ENCODE measurements around the gene ENTHD1.

The ENTHD1 gene

GRCh38 chr22:39731481-39731880, 162.1 kb downstream of the ENTHD1 start:
- no peaks in the 10 kb centered on the region for H3K9me3 ChIP-seq (ENCODE audit: low read depth, low read length)
- H3K9ac ChIP-seq (ENCODE audit: insufficient read length): no peak overlapping the region
- TF ChIP-seq FOXP2 (optimal IDR thresholded peaks at IDR 0.05; ENCODE audit: control extremely low read depth, extremely low read length, insufficient read depth) (no peak), EZH2 (IDR thresholded peaks at IDR 0.05) (no peak), POLR2AphosphoS5 (IDR thresholded peaks at IDR 0.05; ENCODE audit: borderline replicate concordance, low read depth, low read length) (no peak)
- DNase-seq (ENCODE audit: low read depth, low spot score): no peak
- H3K36me3 ChIP-seq (ENCODE audit: insufficient read depth, low read length): no peaks in the 10 kb centered on the region
- H3K27ac ChIP-seq: no peak overlapping the region
- no peak overlapping the region for H3K4me3 ChIP-seq

- no peak overlapping the region for H3K4me3 ChIP-seq
- no peak overlapping the region for H3K9ac ChIP-seq (ENCODE audit: insufficient read length)
- TF ChIP-seq POLR2AphosphoS5 (IDR thresholded peaks at IDR 0.05; ENCODE audit: borderline replicate concordance, low read depth, low read length) (no peak), FOXP2 (optimal IDR thresholded peaks at IDR 0.05; ENCODE audit: control extremely low read depth, extremely low read length, insufficient read depth) (no peak), EZH2 (IDR thresholded peaks at IDR 0.05) (no peak)
- DNase-seq (ENCODE audit: low read depth, low spot score): no peak
- no peak overlapping the region for H3K27ac ChIP-seq
- H3K36me3 ChIP-seq (ENCODE audit: insufficient read depth, low read length): no peaks in the 10 kb centered on the region
- H3K9me3 ChIP-seq (ENCODE audit: low read depth, low read length): no peaks in the 10 kb centered on the region
Measured at GRCh38 chr22:39729141-39729934, 164.2 kb downstream of the ENTHD1 start.

- no peak overlapping the region for H3K4me3 ChIP-seq
- H3K9ac ChIP-seq (ENCODE audit: insufficient read length): no peak overlapping the region
- no peak for TF ChIP-seq FOXP2 (optimal IDR thresholded peaks at IDR 0.05; ENCODE audit: control extremely low read depth, extremely low read length, insufficient read depth)
- TF ChIP-seq POLR2AphosphoS5 (IDR thresholded peaks at IDR 0.05; ENCODE audit: borderline replicate concordance, low read depth, low read length): no peak
- no peak for TF ChIP-seq EZH2 (IDR thresholded peaks at IDR 0.05)
- no peak for DNase-seq (ENCODE audit: low read depth, low spot score)
- no peak overlapping the region for H3K27ac ChIP-seq
- H3K9me3 ChIP-seq (ENCODE audit: low read depth, low read length): no peaks in the 10 kb centered on the region
- no peaks in the 10 kb centered on the region for H3K36me3 ChIP-seq (ENCODE audit: insufficient read depth, low read length)
Measured at GRCh38 chr22:39728236-39728860, 165.2 kb downstream of the ENTHD1 start.

- Histone ChIP-seq H3K27ac (no peak overlapping the region), H3K36me3 (ENCODE audit: insufficient read depth, low read length) (no peaks in the 10 kb centered on the region), H3K9ac (ENCODE audit: insufficient read length) (no peak overlapping the region), H3K9me3 (ENCODE audit: low read depth, low read length) (no peaks in the 10 kb centered on the region), H3K4me3 (no peak overlapping the region)
- no peak for TF ChIP-seq POLR2AphosphoS5 (IDR thresholded peaks at IDR 0.05; ENCODE audit: borderline replicate concordance, low read depth, low read length)
- no peak for TF ChIP-seq EZH2 (IDR thresholded peaks at IDR 0.05)
- TF ChIP-seq FOXP2 (optimal IDR thresholded peaks at IDR 0.05; ENCODE audit: control extremely low read depth, extremely low read length, insufficient read depth): no peak
- DNase-seq (ENCODE audit: low read depth, low spot score): no peak
Measured at GRCh38 chr22:39727541-39727940, 166.0 kb downstream of the ENTHD1 start.

- TF ChIP-seq FOXP2 (optimal IDR thresholded peaks at IDR 0.05; ENCODE audit: control extremely low read depth, extremely low read length, insufficient read depth): no peak
- TF ChIP-seq POLR2AphosphoS5 (IDR thresholded peaks at IDR 0.05; ENCODE audit: borderline replicate concordance, low read depth, low read length): no peak
- TF ChIP-seq EZH2 (IDR thresholded peaks at IDR 0.05): no peak
- H3K36me3 ChIP-seq (ENCODE audit: insufficient read depth, low read length): no peaks in the 10 kb centered on the region
- H3K9me3 ChIP-seq (ENCODE audit: low read depth, low read length): no peaks in the 10 kb centered on the region
- H3K9ac ChIP-seq (ENCODE audit: insufficient read length): no peak overlapping the region
- no peak for DNase-seq (ENCODE audit: low read depth, low spot score)
- H3K4me3 ChIP-seq: no peak overlapping the region
- no peak overlapping the region for H3K27ac ChIP-seq
Measured at GRCh38 chr22:39725351-39726035, 168.1 kb downstream of the ENTHD1 start.

GRCh38 chr22:39724857-39725256, 168.7 kb downstream of the ENTHD1 start:
- H3K27ac ChIP-seq: no peak overlapping the region
- DNase-seq (ENCODE audit: low read depth, low spot score): no peak
- TF ChIP-seq EZH2 (IDR thresholded peaks at IDR 0.05) (no peak), POLR2AphosphoS5 (IDR thresholded peaks at IDR 0.05; ENCODE audit: borderline replicate concordance, low read depth, low read length) (no peak), FOXP2 (optimal IDR thresholded peaks at IDR 0.05; ENCODE audit: control extremely low read depth, extremely low read length, insufficient read depth) (no peak)
- no peak overlapping the region for H3K9ac ChIP-seq (ENCODE audit: insufficient read length)
- H3K36me3 ChIP-seq (ENCODE audit: insufficient read depth, low read length): no peaks in the 10 kb centered on the region
- H3K9me3 ChIP-seq (ENCODE audit: low read depth, low read length): no peaks in the 10 kb centered on the region
- no peak overlapping the region for H3K4me3 ChIP-seq

- no peak overlapping the region for H3K9ac ChIP-seq (ENCODE audit: insufficient read length)
- no peak for DNase-seq (ENCODE audit: low read depth, low spot score)
- H3K36me3 ChIP-seq (ENCODE audit: insufficient read depth, low read length): no peaks in the 10 kb centered on the region
- H3K9me3 ChIP-seq (ENCODE audit: low read depth, low read length): no peaks in the 10 kb centered on the region
- H3K4me3 ChIP-seq: no peak overlapping the region
- TF ChIP-seq FOXP2 (optimal IDR thresholded peaks at IDR 0.05; ENCODE audit: control extremely low read depth, extremely low read length, insufficient read depth): no peak
- no peak for TF ChIP-seq EZH2 (IDR thresholded peaks at IDR 0.05)
- TF ChIP-seq POLR2AphosphoS5 (IDR thresholded peaks at IDR 0.05; ENCODE audit: borderline replicate concordance, low read depth, low read length): no peak
- no peak overlapping the region for H3K27ac ChIP-seq
Measured at GRCh38 chr22:39724390-39724789, 169.2 kb downstream of the ENTHD1 start.

GRCh38 chr22:39723899-39724351, 169.6 kb downstream of the ENTHD1 start:
- no peak overlapping the region for H3K4me3 ChIP-seq
- DNase-seq (ENCODE audit: low read depth, low spot score): no peak
- H3K27ac ChIP-seq: no peak overlapping the region
- H3K36me3 ChIP-seq (ENCODE audit: insufficient read depth, low read length): no peaks in the 10 kb centered on the region
- no peaks in the 10 kb centered on the region for H3K9me3 ChIP-seq (ENCODE audit: low read depth, low read length)
- no peak overlapping the region for H3K9ac ChIP-seq (ENCODE audit: insufficient read length)
- no peak for TF ChIP-seq EZH2 (IDR thresholded peaks at IDR 0.05)
- no peak for TF ChIP-seq FOXP2 (optimal IDR thresholded peaks at IDR 0.05; ENCODE audit: control extremely low read depth, extremely low read length, insufficient read depth)
- TF ChIP-seq POLR2AphosphoS5 (IDR thresholded peaks at IDR 0.05; ENCODE audit: borderline replicate concordance, low read depth, low read length): no peak
